Mesothelial cell of epicardium (in vitro differentiated cells): ENCODE results near the gene PPP6R2. TPM values are rescaled to one million over a fixed set of nuclear protein-coding genes. Genes with fewer than 3 reads are reported as not detected.

Source experiments
- DNase-seq, 2 experiments: peaks; one replicate each; pipeline ENCODE4 v3.0.0; 2021; ENCODE audit warnings: low spot score in 2 of 2; ENCODE audit not compliant: unreplicated experiment in 2 of 2
- H3K27ac Mint-ChIP-seq: 2 replicates; pipeline ENCODE4 v1.8.0; 2021; ENCODE audit warnings: mixed read lengths
- H3K27me3 Mint-ChIP-seq: 2 replicates; pipeline ENCODE4 v1.8.0; 2021; ENCODE audit warnings: low read depth, mixed read lengths
- H3K36me3 Mint-ChIP-seq: 2 replicates; pipeline ENCODE4 v1.8.0; 2021; ENCODE audit warnings: mixed read lengths
- H3K4me1 Mint-ChIP-seq: 2 replicates; pipeline ENCODE4 v1.8.0; 2021; ENCODE audit warnings: mixed read lengths
- H3K4me3 Mint-ChIP-seq: 2 replicates; pipeline ENCODE4 v1.8.0; 2021; ENCODE audit warnings: mild to moderate bottlenecking, moderate library complexity, mixed read lengths
- H3K9me3 Mint-ChIP-seq: 2 replicates; pipeline ENCODE4 v1.8.0; 2021; ENCODE audit warnings: mixed read lengths
- total RNA-seq: library from RNA; stranded (reverse); gene quantifications from 3 replicates; pipeline ENCODE4 v1.2.1, GENCODE V29; 2021
- TF ChIP-seq, protein P1 (sequence below): fragments of 200-600 bp; sonication (generic); IDR thresholded peaks from one replicate; pipeline ENCODE4 v1.5.0; 2021; ENCODE audit warnings: antibody characterized with exemption; ENCODE audit not compliant: unreplicated experiment

The PPP6R2 gene
- total RNA-seq, 1 donor from 2014 or later = 83.7 TPM

DNA sequence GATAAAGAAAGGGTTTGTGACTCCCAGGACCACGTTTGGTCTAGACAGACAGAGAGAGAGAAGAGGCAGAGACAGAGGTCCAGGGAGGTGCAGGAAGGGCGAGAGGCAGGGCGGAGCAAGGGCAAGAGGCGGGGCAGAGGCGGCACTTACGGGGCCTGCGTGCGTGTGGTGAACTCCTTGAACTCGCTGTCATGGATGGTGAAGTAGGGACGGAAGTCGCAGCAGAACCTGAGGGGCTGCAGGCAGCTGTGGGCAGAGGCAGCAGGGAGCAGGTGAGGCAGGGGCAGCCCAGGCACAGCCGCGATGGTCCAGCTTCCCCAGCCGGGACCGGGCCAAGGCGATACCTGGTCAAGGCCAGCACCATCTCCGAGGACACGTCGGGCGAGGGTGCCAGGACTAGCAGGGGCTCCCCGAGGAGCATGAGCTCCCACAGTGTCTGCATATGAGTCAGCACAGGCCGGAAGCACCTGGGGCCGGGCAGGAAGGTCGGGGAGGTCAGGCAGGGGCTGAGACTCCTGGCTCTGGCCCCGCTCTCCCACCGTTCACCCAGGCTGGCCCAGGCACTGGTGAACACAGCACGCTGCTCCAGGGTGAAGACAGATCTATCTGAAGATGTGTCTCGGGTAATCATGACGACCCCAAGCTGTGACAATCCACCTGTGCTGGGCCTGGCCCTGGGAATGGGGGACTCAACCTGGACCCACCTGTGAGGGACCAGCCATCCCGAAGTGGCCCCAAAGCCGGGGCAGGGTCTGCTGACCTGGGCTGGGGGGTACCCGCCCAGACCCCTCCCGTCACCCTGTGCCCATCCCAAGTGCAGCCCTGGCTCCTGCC is 28.5 kb upstream of the PPP6R2 start:
- H3K9me3 Mint-ChIP-seq = no peaks in the 10 kb centered on the region
- H3K4me1 Mint-ChIP-seq = peaks cover 4% of the 10 kb centered on the region
- TF ChIP-seq, protein P1, sequence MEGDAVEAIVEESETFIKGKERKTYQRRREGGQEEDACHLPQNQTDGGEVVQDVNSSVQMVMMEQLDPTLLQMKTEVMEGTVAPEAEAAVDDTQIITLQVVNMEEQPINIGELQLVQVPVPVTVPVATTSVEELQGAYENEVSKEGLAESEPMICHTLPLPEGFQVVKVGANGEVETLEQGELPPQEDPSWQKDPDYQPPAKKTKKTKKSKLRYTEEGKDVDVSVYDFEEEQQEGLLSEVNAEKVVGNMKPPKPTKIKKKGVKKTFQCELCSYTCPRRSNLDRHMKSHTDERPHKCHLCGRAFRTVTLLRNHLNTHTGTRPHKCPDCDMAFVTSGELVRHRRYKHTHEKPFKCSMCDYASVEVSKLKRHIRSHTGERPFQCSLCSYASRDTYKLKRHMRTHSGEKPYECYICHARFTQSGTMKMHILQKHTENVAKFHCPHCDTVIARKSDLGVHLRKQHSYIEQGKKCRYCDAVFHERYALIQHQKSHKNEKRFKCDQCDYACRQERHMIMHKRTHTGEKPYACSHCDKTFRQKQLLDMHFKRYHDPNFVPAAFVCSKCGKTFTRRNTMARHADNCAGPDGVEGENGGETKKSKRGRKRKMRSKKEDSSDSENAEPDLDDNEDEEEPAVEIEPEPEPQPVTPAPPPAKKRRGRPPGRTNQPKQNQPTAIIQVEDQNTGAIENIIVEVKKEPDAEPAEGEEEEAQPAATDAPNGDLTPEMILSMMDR = no peak
- no peak overlapping the region for H3K27ac Mint-ChIP-seq
- peaks cover 3% of the 10 kb centered on the region for H3K36me3 Mint-ChIP-seq
- DNase-seq = no peak
- no peak overlapping the region for H3K4me3 Mint-ChIP-seq
- no peaks in the 10 kb centered on the region for H3K27me3 Mint-ChIP-seq

DNA sequence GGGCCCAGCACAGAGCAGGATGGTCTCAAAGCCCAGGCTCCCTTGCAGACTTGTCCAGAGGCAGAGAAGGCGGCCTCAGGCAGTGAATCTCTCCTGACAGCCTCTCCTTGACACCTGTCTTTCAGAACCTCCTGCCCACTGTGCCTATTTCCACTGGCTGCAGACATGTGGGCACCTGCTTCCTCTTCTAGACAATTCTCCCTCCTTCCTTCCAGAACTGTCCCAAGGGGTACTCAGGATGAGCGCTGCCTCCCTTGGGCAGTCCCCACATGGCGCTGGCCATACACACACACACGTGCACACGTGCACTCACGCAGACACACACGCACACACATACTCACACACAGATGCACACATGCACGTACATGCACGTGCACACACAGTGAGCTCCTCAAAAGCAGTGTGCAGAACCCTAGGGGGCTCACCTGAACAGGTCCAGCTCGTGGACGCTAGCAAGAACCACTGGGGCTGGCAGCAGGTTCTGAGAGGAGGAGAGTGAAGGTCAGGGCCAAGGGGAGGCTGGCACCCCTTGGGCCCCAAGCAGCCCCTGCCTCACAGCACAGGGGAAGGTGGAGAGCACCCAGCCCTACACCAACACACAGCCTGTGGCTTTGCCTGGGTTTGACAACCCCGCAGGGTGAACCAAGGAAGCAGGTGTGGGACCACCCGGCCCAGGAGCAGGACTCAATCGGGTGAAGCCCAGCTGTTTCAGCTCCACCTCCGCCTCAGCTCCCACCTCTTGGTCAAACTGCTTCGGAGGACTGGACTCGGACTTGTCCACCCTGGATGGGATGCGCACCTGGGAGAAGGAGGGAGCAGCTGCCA is 27.6 kb upstream of the PPP6R2 start:
- no peaks in the 10 kb centered on the region for H3K9me3 Mint-ChIP-seq
- H3K27ac Mint-ChIP-seq = no peak overlapping the region
- H3K27me3 Mint-ChIP-seq = no peaks in the 10 kb centered on the region
- H3K4me1 Mint-ChIP-seq = peaks cover 4% of the 10 kb centered on the region
- no peak overlapping the region for H3K4me3 Mint-ChIP-seq
- DNase-seq = no peak
- TF ChIP-seq, protein P1 = no peak
- peaks cover 3% of the 10 kb centered on the region for H3K36me3 Mint-ChIP-seq

DNA sequence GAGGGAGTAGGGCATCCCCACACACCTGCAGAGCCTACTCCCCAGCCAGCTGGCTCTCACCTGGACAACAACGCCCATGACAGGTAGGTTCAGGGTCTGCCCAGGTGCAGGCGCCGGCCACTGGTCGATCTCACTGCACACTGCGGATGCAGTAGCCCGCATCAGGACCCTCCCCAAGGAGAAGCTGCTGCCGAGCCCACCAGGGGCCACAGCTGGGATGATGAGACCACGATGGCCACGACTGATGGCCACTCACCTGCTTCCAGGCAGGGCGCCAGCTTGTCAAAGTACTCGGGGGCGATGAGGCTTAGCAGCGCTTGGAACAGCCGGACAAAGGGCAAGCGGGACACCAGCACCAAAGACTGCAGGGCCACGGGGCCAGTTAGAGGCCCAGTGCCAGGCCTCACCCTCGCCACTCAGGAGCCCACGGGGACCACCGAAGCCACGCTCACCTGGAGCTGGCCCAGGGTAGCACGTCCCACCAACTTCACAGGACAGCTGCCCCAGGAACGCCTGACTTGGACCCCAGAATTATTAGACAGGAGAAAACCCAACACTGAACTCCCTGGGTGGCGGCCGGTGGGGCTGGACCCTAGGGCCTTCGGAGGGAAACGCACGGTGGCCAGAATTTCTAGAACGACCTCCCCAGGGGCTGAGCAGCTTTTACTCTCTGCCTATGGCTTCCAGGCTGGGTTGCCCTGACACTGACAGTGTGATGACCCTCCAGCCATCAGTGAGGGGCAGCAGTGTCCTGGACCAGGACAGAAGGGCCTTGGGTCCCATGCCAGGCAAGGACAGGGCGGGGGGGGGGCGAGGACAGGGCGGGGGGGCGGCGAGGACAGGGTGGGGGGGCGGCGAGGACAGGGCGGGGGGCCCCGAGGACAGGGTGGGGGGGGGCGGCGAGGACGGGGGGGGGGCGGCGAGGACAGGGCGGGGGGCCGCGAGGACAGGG is 26.7 kb upstream of the PPP6R2 start:
- Mint-ChIP-seq H3K4me1 (peaks cover 4% of the 10 kb centered on the region), H3K4me3 (no peak overlapping the region), H3K9me3 (no peaks in the 10 kb centered on the region), H3K27ac (no peak overlapping the region), H3K36me3 (peaks cover 3% of the 10 kb centered on the region), H3K27me3 (no peaks in the 10 kb centered on the region)
- DNase-seq = no peak
- TF ChIP-seq, protein P1 = no peak

DNA sequence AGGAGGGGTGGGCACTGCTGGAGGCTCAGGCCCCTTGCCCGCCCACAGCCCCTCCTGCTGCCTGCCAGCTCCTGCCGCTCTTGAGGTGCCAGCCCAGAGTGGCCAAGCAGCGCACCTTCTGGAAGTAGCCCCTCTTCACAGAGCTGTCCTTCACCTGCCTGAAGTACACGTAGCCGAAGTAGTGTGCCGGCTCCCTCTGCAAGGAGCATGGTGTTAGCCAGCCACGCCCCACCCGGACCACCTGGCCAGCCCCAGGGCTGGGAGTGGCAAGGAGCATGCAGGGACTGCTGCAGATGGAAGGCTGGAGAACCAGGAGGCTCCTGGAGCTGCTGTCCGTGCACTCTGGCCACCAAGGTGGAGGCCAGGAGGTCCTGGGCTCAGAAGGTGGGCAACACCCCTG is 25.9 kb upstream of the PPP6R2 start:
- Mint-ChIP-seq H3K27me3 (no peaks in the 10 kb centered on the region), H3K4me3 (no peak overlapping the region), H3K9me3 (no peaks in the 10 kb centered on the region), H3K36me3 (peaks cover 3% of the 10 kb centered on the region), H3K4me1 (peaks cover 4% of the 10 kb centered on the region), H3K27ac (no peak overlapping the region)
- TF ChIP-seq, protein P1 = no peak
- no peak for DNase-seq

DNA sequence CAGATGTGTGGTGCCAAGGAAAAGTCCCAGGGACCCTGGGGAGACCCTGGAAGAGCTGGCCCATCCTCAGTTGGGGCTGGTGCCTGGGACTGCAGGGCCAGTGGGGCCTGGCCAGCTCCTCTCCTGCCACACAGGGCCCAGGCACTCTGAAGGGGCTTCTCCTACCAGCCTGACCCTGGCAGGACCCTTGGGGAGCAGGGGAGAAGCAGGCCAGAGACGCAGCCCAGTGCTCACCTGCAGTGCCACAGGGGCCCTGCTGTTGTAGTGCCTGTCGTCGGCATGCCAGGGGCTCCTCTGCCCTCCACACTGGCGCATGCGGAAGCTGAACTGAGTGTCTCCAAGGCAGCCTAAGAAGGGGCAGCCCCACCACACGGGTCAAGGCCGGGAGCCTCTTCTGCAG is 25.5 kb upstream of the PPP6R2 start:
- Mint-ChIP-seq H3K36me3 (peaks cover 3% of the 10 kb centered on the region), H3K4me3 (no peak overlapping the region), H3K9me3 (no peaks in the 10 kb centered on the region), H3K4me1 (peaks cover 4% of the 10 kb centered on the region), H3K27ac (no peak overlapping the region), H3K27me3 (no peaks in the 10 kb centered on the region)
- TF ChIP-seq, protein P1 = no peak
- DNase-seq = no peak
